RWPE1 (cell line): ENCODE data around the gene CNBP.
"Not testable (repeated sequence)": the region's sequence is repeated elsewhere in the genome, so short reads cannot be mapped to it uniquely, and the experiment has no call there.

Experiments
- CTCF ChIA-PET: fragments of 350-600 bp; sonication (Branson Sonifier 250); formaldehyde crosslinking; extraction: SDS; loops from one replicate; lab custom pipeline; 2021; lab: Yijun Ruan, JAX
- POLR2A ChIA-PET: fragments of 400-600 bp; formaldehyde crosslinking; extraction: SDS; loops from one replicate; lab custom pipeline; 2020; ENCODE audit warnings: antibody characterized with exemption; ENCODE audit not compliant: low non-redundant PET; lab: Yijun Ruan, JAX
- DNase-seq: peaks from one replicate; pipeline ENCODE4 v3.0.0; 2012; ENCODE audit warnings: low spot score
- H3K27ac ChIP-seq: fragments of 450-650 bp; 2 replicates; pipeline ENCODE4 v1.5.1; 2017
- CTCF ChIP-seq: fragments of 450-650 bp; conservative IDR thresholded peaks from 2 replicates; pipeline ENCODE4 v1.5.1; 2017; ENCODE audit warnings: low read depth, mild to moderate bottlenecking

The CNBP gene

DNA sequence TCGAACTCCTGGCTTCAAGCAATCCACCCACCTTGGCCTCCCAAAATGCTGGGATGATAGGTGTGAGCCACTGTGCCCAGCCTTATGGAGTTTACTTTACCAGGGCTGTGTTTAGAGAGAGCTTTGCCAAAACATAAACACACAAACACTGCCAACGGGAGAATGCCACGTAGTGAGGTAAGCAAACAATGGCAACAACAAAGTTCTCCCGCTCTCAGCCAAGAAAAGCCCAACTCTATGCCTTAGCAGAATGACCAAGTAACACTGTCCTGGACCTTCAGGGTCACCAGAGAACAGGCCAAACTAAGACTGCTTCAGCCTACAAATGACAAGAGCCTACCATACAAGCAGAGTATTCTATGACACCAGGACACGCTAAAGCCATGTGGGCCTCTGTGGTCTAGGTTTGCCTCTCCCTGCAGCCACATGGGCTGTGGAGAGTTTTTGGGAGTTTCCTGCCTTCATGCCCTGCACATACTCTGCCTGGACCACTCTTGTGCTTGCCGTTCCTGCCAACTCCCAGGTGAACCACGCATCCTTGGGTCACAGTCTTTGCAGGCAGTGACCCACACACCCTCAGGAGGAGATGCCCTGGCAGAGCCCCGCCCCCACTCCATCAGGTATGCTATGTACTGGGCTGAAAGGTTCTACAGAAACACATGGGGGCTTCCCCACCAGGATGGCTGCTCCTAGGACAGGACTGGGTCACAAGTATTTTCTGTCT, 21.6 kb upstream of the CNBP start:
- POLR2A ChIA-PET = no interaction called here
- H3K27ac ChIP-seq = 0 out of 2 replicates have a peak overlapping the region, but pooled peaks have one; percentile 5
- no peak for TF ChIP-seq CTCF
- CTCF ChIA-PET = interaction anchor here (0.6 kb wide), 2 partner anchors 15 to 41 kb away, joined by 5 read pairs; no protein-coding TSS in a partner anchor
- no peak for DNase-seq

GRCh38 chr3:129204473-129204872, 20.8 kb upstream of the CNBP start:
- DNase-seq = no peak
- ChIA-PET POLR2A (no interaction called here), CTCF (interaction anchor here (0.6 kb wide), 2 partner anchors 14 to 42 kb away, joined by 5 read pairs; no protein-coding TSS in a partner anchor)
- no peak for TF ChIP-seq CTCF
- H3K27ac ChIP-seq = no peak overlapping the region

GRCh38 chr3:129199366-129199765, 15.7 kb upstream of the CNBP start:
- no peak for DNase-seq
- ChIA-PET POLR2A (interaction anchor here (0.7 kb wide), 1 partner anchor 38 kb away, joined by 4 read pairs; no protein-coding TSS in a partner anchor), CTCF (no interaction called here)
- no peak for TF ChIP-seq CTCF
- no peak overlapping the region for H3K27ac ChIP-seq

GRCh38 chr3:129197321-129197720, 13.6 kb upstream of the CNBP start:
- ChIA-PET CTCF (no interaction called here), POLR2A (interaction anchor here (0.6 kb wide), 1 partner anchor 1378 kb away, joined by 3 read pairs; no protein-coding TSS in a partner anchor)
- DNase-seq = no peak
- H3K27ac ChIP-seq = peak overlapping the region; percentile 55; the same call in 1 of the 2 replicates
- TF ChIP-seq CTCF = no peak

- POLR2A ChIA-PET = no interaction called here
- no peak overlapping the region for H3K27ac ChIP-seq
- CTCF ChIA-PET = interaction anchor here (1.7 kb wide), 1 partner anchor 49 kb away, joined by 9 read pairs; no protein-coding TSS in a partner anchor
- no peak for TF ChIP-seq CTCF
- no peak for DNase-seq
Observed at GRCh38 chr3:129196601-129197000, 12.9 kb upstream of the CNBP start.

DNA sequence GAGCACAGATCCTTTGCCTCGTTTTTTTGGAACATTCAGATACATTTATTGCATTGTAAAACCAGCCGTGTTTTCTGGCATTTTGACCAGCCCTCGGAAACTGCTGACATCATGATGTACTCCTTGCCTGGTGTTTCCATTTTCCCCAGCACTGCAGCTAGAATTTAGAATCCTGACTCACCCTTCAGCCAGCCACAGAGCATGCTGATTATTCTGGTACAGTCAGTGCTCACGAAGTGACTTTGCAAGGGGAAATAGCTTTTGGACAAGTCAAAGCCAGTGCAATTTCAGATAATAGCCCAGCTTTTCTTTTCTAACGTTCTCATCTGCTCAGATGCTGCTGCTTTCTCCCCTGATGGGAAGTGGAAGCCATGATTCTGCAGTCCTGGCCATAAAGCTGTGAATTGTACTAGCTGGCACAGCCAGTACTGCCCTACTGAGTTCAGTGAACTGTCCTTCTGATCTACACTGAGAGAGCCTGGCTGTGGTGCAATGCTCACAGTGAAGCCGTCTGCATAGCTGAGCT, 12.1 kb upstream of the CNBP start:
- peak overlapping the region; percentile 91 for H3K27ac ChIP-seq
- no peak for TF ChIP-seq CTCF
- ChIA-PET POLR2A (interaction anchor here (0.6 kb wide), 1 partner anchor 17 kb away, joined by 4 read pairs; no protein-coding TSS in a partner anchor), CTCF (interaction anchor here (1.7 kb wide), 1 partner anchor 50 kb away, joined by 9 read pairs; no protein-coding TSS in a partner anchor)
- peak; percentile 76 for DNase-seq

DNA sequence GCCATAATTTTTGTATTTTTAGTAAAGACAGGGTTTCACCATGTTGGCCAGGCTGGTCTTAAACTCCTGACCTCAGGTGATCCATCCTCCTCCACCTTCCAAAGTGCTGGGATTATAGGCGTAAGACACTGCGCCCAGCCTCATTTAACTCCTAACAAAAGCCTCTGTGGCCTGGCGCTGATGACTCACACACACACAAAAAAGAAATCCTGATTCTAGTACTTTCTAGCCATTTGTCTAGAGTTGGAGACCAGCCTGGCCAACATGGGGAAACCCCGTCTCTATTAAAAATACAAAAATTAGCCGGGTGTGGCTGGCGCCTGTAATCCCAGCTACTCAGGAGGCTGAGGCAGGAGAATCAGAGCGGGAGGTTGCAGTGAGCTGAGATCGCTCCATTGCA, 6.1 kb upstream of the CNBP start:
- peak overlapping the region; percentile 56 for H3K27ac ChIP-seq
- CTCF ChIA-PET = interaction anchor here (0.6 kb wide), 1 partner anchor 15 kb away, joined by 5 read pairs; no protein-coding TSS in a partner anchor
- POLR2A ChIA-PET, DNase-seq: not testable (repeated sequence)
